ENCODE measurements around the gene C18orf32. TPM values are rescaled to one million over a fixed set of nuclear protein-coding genes. Genes with fewer than 3 reads are reported as not detected.

Gene C18orf32
- total RNA-seq, 1 experiment from 2014 or later = 24.4 TPM

DNA sequence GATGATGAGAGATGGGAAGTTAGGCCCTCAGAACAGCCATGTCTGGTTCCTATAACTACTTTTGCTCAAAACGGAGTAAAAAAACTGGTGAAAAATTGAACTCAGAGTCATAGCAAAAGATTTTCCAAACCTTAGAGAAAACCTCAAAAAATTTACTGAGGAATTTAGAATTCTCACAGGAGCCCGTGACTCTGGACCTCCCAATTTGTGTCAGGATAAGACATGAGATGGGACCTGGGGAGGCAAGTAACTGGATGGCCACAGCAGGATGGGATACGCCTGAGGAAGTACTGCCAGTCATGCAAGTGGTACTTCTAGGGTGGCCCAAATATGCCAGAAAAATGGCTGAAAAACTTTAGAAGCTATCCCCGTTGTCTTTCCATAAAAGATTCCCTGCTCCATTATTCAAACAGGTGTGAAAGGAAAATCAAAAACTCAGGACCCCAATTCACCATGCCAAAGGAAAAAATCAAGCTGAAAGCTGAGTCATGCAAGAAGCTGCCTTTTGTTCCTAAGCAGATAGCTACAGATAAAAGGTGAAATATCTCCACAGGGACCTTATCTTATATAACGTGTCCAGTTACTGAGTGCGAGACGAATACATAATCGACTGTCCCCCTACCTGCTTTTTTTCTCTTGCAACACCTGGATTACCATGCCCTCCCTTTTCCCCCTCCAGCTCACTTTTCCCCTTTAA, 40.7 kb upstream of the C18orf32 start:
- Histone ChIP-seq H3K56ac (ENCODE audit: insufficient read length, low read depth, low read length) (no peak overlapping the region), H3K18ac (ENCODE audit: insufficient read length, low read depth, low read length) (no peak overlapping the region), H3K4me1 (ENCODE audit: insufficient read depth, low read length) (peaks cover 3% of the 10 kb centered on the region; the same call in 1 of the 2 replicates), H3T11ph (ENCODE audit: low read length) (no peak overlapping the region), H3K4ac (ENCODE audit: low read depth, low read length) (no peak overlapping the region), H4K20me1 (ENCODE audit: control insufficient read depth, insufficient read depth, insufficient read length) (no peaks in the 10 kb centered on the region), H3K9ac (ENCODE audit: extremely low read depth, insufficient read length, low read length) (no peak overlapping the region), H2BK12ac (ENCODE audit: insufficient read length, low read depth, low read length) (no peak overlapping the region), H4K5ac (ENCODE audit: insufficient read length, low read depth, low read length) (no peak overlapping the region), H2AK5ac (ENCODE audit: insufficient read length, low read length) (no peak overlapping the region), H4K91ac (ENCODE audit: insufficient read length, low read depth, low read length) (no peak overlapping the region), H3K23ac (ENCODE audit: insufficient read length, low read depth, low read length) (no peak overlapping the region), H3K79me1 (ENCODE audit: insufficient read depth, low read depth, low read length, poor library complexity, severe bottlenecking) (no peaks in the 10 kb centered on the region), H2BK15ac (ENCODE audit: low read depth, low read length) (no peak overlapping the region), H3K23me2 (ENCODE audit: insufficient read length, low read depth, low read length, poor library complexity, severe bottlenecking) (no peaks in the 10 kb centered on the region), H2BK120ac (ENCODE audit: low read depth, low read length, poor library complexity, severe bottlenecking) (no peak overlapping the region), H3K9me3 (ENCODE audit: control insufficient read depth, low read depth, low read length) (no peaks in the 10 kb centered on the region), H3K79me2 (ENCODE audit: insufficient read depth, low read length) (no peaks in the 10 kb centered on the region), H2AFZ (ENCODE audit: low read length) (no peak overlapping the region), H2BK5ac (ENCODE audit: insufficient read length, low read length) (no peak overlapping the region), H2BK20ac (ENCODE audit: low read depth, low read length, poor library complexity, severe bottlenecking) (no peak overlapping the region), H3K4me2 (ENCODE audit: insufficient read depth, insufficient read length, low read length) (no peak overlapping the region), H3K27me3 (ENCODE audit: insufficient read depth, low read length) (no peaks in the 10 kb centered on the region), H3K27ac (ENCODE audit: insufficient read length, low read depth, low read length) (no peak overlapping the region), H4K8ac (replicated peaks; ENCODE audit: insufficient read length, low read depth, low read length) (no peak overlapping the region), H3K14ac (ENCODE audit: insufficient read depth, low read length) (no peak overlapping the region)
- no peak overlapping the region for H3K4me3 Mint-ChIP-seq
- 0 out of 2 replicates have a peak, but pooled peaks cover 2% of the 10 kb centered on the region for H3K27me3 Mint-ChIP-seq (ENCODE audit: low read depth)
- TF ChIP-seq CTCF (conservative IDR thresholded peaks at IDR 0.05) = no peak
- H3K9me3 Mint-ChIP-seq = peaks cover 12% of the 10 kb centered on the region in 2 experiments
- H3K4me1 Mint-ChIP-seq = peaks cover 17 to 25% of the 10 kb centered on the region in 2 experiments
- WGBS (ENCODE audit: extremely low coverage, insufficient read length, low lambda C conversion rate) = no CpG with 5 or more reads among the region's 8 CpGs
- DNase-seq = no peak
- H3K36me3 Mint-ChIP-seq (ENCODE audit: insufficient read depth in 1 of 3, low read depth in 3 of 3) = peaks cover 8 to 13% (median 11%) of the 10 kb centered on the region in 3 experiments; a peak in 6 of 7 replicates
- H3K27ac Mint-ChIP-seq = peak overlapping the region in 2 of 3 experiments; percentile 20 to 71; a peak in 1 of 7 replicates

Measured in H9 (cell line).